ENCODE results near the gene SUPT6H.
"Not testable (repeated sequence)": the region's sequence is repeated elsewhere in the genome, so short reads cannot be mapped to it uniquely, and the experiment has no call there.

DNA sequence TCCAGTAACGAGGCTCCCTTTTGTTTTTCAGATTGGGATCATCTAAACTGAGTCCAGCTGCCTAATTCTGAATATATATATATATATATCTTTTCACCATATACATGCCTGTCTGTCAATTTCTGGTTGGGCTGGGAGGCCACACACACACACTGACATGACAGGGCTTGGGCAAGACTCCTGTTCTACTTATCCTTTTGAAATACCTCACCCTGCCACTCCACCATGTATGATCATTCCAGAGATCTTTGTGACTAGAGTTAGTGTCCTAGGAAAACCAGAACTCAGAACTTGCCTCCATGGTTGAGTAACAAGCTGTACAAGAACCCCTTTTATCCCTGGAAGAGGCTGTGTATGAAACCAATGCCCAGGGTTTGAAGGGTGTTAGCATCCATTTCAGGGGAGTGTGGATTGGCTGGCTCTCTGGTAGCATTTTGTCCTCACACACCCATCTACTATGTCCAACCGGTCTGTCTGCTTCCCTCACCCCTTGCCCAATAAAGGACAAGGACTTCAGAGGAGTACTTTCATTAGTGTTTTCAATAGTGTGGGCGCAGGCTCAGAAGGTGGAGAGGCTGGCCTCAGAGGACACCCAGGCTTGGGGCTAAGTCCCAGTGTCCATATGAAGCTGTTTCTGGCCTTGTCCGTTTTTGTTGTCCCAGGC lies 62.0 kb downstream of the SUPT6H start:
- TF ChIP-seq, protein P1, sequence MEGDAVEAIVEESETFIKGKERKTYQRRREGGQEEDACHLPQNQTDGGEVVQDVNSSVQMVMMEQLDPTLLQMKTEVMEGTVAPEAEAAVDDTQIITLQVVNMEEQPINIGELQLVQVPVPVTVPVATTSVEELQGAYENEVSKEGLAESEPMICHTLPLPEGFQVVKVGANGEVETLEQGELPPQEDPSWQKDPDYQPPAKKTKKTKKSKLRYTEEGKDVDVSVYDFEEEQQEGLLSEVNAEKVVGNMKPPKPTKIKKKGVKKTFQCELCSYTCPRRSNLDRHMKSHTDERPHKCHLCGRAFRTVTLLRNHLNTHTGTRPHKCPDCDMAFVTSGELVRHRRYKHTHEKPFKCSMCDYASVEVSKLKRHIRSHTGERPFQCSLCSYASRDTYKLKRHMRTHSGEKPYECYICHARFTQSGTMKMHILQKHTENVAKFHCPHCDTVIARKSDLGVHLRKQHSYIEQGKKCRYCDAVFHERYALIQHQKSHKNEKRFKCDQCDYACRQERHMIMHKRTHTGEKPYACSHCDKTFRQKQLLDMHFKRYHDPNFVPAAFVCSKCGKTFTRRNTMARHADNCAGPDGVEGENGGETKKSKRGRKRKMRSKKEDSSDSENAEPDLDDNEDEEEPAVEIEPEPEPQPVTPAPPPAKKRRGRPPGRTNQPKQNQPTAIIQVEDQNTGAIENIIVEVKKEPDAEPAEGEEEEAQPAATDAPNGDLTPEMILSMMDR (IDR thresholded peaks at IDR 0.05): not testable (repeated sequence)
- TF ChIP-seq FOXP1 (CRISPR knock-in tag; IDR thresholded peaks at IDR 0.05; ENCODE audit: borderline replicate concordance); TP53 (CRISPR knock-in tag; IDR thresholded peaks at IDR 0.05); NFE2L1 (CRISPR knock-in tag; IDR thresholded peaks at IDR 0.05); ZNF671 (CRISPR knock-in tag; IDR thresholded peaks at IDR 0.05); ZBTB43 (CRISPR knock-in tag; IDR thresholded peaks at IDR 0.05): not testable (repeated sequence)
- TF ChIP-seq, protein P2, sequence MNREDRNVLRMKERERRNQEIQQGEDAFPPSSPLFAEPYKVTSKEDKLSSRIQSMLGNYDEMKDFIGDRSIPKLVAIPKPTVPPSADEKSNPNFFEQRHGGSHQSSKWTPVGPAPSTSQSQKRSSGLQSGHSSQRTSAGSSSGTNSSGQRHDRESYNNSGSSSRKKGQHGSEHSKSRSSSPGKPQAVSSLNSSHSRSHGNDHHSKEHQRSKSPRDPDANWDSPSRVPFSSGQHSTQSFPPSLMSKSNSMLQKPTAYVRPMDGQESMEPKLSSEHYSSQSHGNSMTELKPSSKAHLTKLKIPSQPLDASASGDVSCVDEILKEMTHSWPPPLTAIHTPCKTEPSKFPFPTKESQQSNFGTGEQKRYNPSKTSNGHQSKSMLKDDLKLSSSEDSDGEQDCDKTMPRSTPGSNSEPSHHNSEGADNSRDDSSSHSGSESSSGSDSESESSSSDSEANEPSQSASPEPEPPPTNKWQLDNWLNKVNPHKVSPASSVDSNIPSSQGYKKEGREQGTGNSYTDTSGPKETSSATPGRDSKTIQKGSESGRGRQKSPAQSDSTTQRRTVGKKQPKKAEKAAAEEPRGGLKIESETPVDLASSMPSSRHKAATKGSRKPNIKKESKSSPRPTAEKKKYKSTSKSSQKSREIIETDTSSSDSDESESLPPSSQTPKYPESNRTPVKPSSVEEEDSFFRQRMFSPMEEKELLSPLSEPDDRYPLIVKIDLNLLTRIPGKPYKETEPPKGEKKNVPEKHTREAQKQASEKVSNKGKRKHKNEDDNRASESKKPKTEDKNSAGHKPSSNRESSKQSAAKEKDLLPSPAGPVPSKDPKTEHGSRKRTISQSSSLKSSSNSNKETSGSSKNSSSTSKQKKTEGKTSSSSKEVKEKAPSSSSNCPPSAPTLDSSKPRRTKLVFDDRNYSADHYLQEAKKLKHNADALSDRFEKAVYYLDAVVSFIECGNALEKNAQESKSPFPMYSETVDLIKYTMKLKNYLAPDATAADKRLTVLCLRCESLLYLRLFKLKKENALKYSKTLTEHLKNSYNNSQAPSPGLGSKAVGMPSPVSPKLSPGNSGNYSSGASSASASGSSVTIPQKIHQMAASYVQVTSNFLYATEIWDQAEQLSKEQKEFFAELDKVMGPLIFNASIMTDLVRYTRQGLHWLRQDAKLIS (CRISPR knock-in tag; IDR thresholded peaks at IDR 0.05; ENCODE audit: borderline replicate concordance): not testable (repeated sequence)
- TF ChIP-seq CREB1 (CRISPR knock-in tag; IDR thresholded peaks at IDR 0.05): peak; percentile 78
- TF ChIP-seq, protein P3, sequence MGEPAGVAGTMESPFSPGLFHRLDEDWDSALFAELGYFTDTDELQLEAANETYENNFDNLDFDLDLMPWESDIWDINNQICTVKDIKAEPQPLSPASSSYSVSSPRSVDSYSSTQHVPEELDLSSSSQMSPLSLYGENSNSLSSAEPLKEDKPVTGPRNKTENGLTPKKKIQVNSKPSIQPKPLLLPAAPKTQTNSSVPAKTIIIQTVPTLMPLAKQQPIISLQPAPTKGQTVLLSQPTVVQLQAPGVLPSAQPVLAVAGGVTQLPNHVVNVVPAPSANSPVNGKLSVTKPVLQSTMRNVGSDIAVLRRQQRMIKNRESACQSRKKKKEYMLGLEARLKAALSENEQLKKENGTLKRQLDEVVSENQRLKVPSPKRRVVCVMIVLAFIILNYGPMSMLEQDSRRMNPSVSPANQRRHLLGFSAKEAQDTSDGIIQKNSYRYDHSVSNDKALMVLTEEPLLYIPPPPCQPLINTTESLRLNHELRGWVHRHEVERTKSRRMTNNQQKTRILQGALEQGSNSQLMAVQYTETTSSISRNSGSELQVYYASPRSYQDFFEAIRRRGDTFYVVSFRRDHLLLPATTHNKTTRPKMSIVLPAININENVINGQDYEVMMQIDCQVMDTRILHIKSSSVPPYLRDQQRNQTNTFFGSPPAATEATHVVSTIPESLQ (CRISPR knock-in tag; IDR thresholded peaks at IDR 0.05): not testable (repeated sequence)
